CD4-positive, alpha-beta T cell (primary cell): Measurements from ENCODE around the gene BRI3BP. TPM values are rescaled to one million over a fixed set of nuclear protein-coding genes. Genes with fewer than 3 reads are reported as not detected.
"Not testable (repeated sequence)": the region's sequence is repeated elsewhere in the genome, so short reads cannot be mapped to it uniquely, and the experiment has no call there.

ENCODE experiments used
- ATAC-seq: fragments of 200-7000 bp; cut with Tn5 transposase; one replicate; pipeline ENCODE4 v1.10.0; 2022; ENCODE audit warnings: mild to moderate bottlenecking; ENCODE audit not compliant: poor library complexity
- CTCF ChIA-PET: fragments of 350-600 bp; sonication (Branson Sonifier 250); formaldehyde crosslinking; loops from one replicate; lab custom pipeline; 2021; ENCODE audit warnings: antibody characterized with exemption, inconsistent platforms; lab: Charles Lee
- POLR2A ChIA-PET: fragments of 350-600 bp; sonication (Branson Sonifier 250); formaldehyde crosslinking; loops from one replicate; lab custom pipeline; 2021; ENCODE audit warnings: antibody characterized with exemption, inconsistent platforms; lab: Charles Lee
- DNase-seq, 14 experiments: peaks; one replicate each; pipeline ENCODE4 v3.0.0-alpha.2; 2013 to 2020; ENCODE audit warnings: mixed read lengths in 2 of 14
- H3K27ac ChIP-seq, 2 donors: one replicate each; pipeline versions ENCODE4 v1.5.1 to v1.7.0; 2013; ENCODE audit warnings: low read length in 2 of 2, low read depth in 1 of 2, mild to moderate bottlenecking in 1 of 2
- H3K27me3 ChIP-seq, 2 experiments: 1 replicate in 1 of 2; 2 replicates in 1 of 2; pipeline versions ENCODE4 v1.6.1 to v1.7.0; 2013; ENCODE audit warnings: low read length in 2 of 2, control low read depth in 1 of 2, mild to moderate bottlenecking in 1 of 2, moderate library complexity in 1 of 2; ENCODE audit not compliant: insufficient read depth in 2 of 2, control insufficient read depth in 1 of 2
- H3K36me3 ChIP-seq: one replicate; pipeline ENCODE4 v1.6.1; 2013; ENCODE audit warnings: low read length, control low read depth; ENCODE audit not compliant: insufficient read depth
- H3K4me1 ChIP-seq: one replicate; pipeline ENCODE4 v1.6.1; 2013; ENCODE audit warnings: low read length, control low read depth; ENCODE audit not compliant: insufficient read depth
- H3K4me3 ChIP-seq: one replicate; pipeline ENCODE4 v1.5.1; 2013; ENCODE audit warnings: mild to moderate bottlenecking, low read length, moderate library complexity
- H3K9me3 ChIP-seq, 2 experiments: 1 replicate in 1 of 2; 2 replicates in 1 of 2; pipeline versions ENCODE4 v1.6.1 to v1.7.0; 2013; ENCODE audit warnings: low read length in 2 of 2, mild to moderate bottlenecking in 2 of 2, control low read depth in 1 of 2, moderate library complexity in 1 of 2; ENCODE audit not compliant: control insufficient read depth in 1 of 2, insufficient read depth in 1 of 2
- H3K27ac Mint-ChIP-seq: one replicate; pipeline ENCODE4 v1.8.0; 2020; ENCODE audit warnings: mixed read lengths
- H3K27me3 Mint-ChIP-seq: one replicate; pipeline ENCODE4 v1.8.0; 2021; ENCODE audit warnings: mixed read lengths
- H3K36me3 Mint-ChIP-seq: one replicate; pipeline ENCODE4 v1.8.0; 2021; ENCODE audit warnings: low read depth, mixed read lengths
- H3K4me1 Mint-ChIP-seq: one replicate; pipeline ENCODE4 v1.8.0; 2021; ENCODE audit warnings: low read depth, mixed read lengths
- H3K4me3 Mint-ChIP-seq: one replicate; pipeline ENCODE4 v1.8.0; 2020; ENCODE audit warnings: mild to moderate bottlenecking, mixed read lengths
- H3K9me3 Mint-ChIP-seq: one replicate; pipeline ENCODE4 v1.8.0; 2020; ENCODE audit warnings: mixed read lengths
- CTCF ChIP-seq: fragments of 200-600 bp; IDR thresholded peaks from one replicate; pipeline ENCODE4 v1.8.0; 2022; ENCODE audit warnings: antibody characterized with exemption, mild to moderate bottlenecking
- intact Hi-C, 2 experiments: fragments of 100-400 bp; cut with DNase I in 1 of 2; cut with micrococcal nuclease in 1 of 2; formaldehyde crosslinking; loops; one replicate each; pipeline versions ENCODE4 v1.15.1 to v1.9.0; 2023 to 2025; cut with DNase I, micrococcal nuclease
- total RNA-seq, 174 experiments: library from RNA in 2 of 174; stranded (reverse) in 2 of 174; gene quantifications; one replicate each; pipeline ENCODE4 v1.2.3 and lab custom pipeline; 2021 to 2026

BRI3BP gene
- total RNA-seq, 2 experiments from 2014 or later = 1.6 TPM

GRCh38 chr12:124976999-124977398 lies 16.4 kb upstream of the BRI3BP start:
- no peaks in the 10 kb centered on the region for H3K4me1 Mint-ChIP-seq
- no peaks in the 10 kb centered on the region for H3K9me3 ChIP-seq
- H3K9me3 Mint-ChIP-seq = no peaks in the 10 kb centered on the region
- H3K27ac ChIP-seq = no peak overlapping the region
- H3K36me3 ChIP-seq = peaks cover 80% of the 10 kb centered on the region
- H3K27me3 Mint-ChIP-seq = no peaks in the 10 kb centered on the region
- TF ChIP-seq CTCF = no peak
- DNase-seq = no peak
- no peak overlapping the region for H3K4me3 ChIP-seq
- no peak for ATAC-seq
- POLR2A ChIA-PET = no interaction called here
- H3K4me1 ChIP-seq = no peaks in the 10 kb centered on the region
- peaks cover 75% of the 10 kb centered on the region for H3K36me3 Mint-ChIP-seq
- no peaks in the 10 kb centered on the region for H3K27me3 ChIP-seq
- H3K4me3 Mint-ChIP-seq = no peak overlapping the region
- no peak overlapping the region for H3K27ac Mint-ChIP-seq
- intact Hi-C loops = no loop called here
- CTCF ChIA-PET = no interaction called here

GRCh38 chr12:124979568-124979967 lies 13.9 kb upstream of the BRI3BP start:
- no peak for TF ChIP-seq CTCF
- Histone ChIP-seq H3K27ac (no peak overlapping the region), H3K36me3 (peaks cover 80% of the 10 kb centered on the region), H3K4me3 (no peak overlapping the region), H3K9me3 (no peaks in the 10 kb centered on the region), H3K4me1 (no peaks in the 10 kb centered on the region), H3K27me3 (no peaks in the 10 kb centered on the region)
- intact Hi-C loops = no loop called here
- no peak overlapping the region for H3K27ac Mint-ChIP-seq
- DNase-seq = no peak
- no peaks in the 10 kb centered on the region for H3K4me1 Mint-ChIP-seq
- no peaks in the 10 kb centered on the region for H3K27me3 Mint-ChIP-seq
- ChIA-PET CTCF (no interaction called here), POLR2A (no interaction called here)
- peaks cover 81% of the 10 kb centered on the region for H3K36me3 Mint-ChIP-seq
- ATAC-seq = no peak
- no peaks in the 10 kb centered on the region for H3K9me3 Mint-ChIP-seq
- H3K4me3 Mint-ChIP-seq = no peak overlapping the region

- ChIA-PET POLR2A (no interaction called here), CTCF (no interaction called here)
- no peak for ATAC-seq
- TF ChIP-seq CTCF = no peak
- Histone ChIP-seq H3K9me3 (no peaks in the 10 kb centered on the region), H3K4me3 (no peak overlapping the region), H3K4me1 (no peaks in the 10 kb centered on the region), H3K27ac (no peak overlapping the region), H3K36me3 (peaks cover 81% of the 10 kb centered on the region), H3K27me3 (no peaks in the 10 kb centered on the region)
- Mint-ChIP-seq H3K27ac (no peak overlapping the region), H3K9me3 (no peaks in the 10 kb centered on the region), H3K4me1 (no peaks in the 10 kb centered on the region), H3K36me3 (peaks cover 79% of the 10 kb centered on the region), H3K27me3 (no peaks in the 10 kb centered on the region), H3K4me3 (no peak overlapping the region)
- intact Hi-C loops = loop anchor here in 1 of 2 experiments (10.0 kb wide), 1 partner anchor 1005 kb away; the partner anchor contains the start of genes CCDC92 and ZNF664
- no peak for DNase-seq
Measured at GRCh38 chr12:124980098-124980892, 13.2 kb upstream of the BRI3BP start.

- H3K27me3 Mint-ChIP-seq, DNase-seq, H3K27me3 ChIP-seq, H3K9me3 ChIP-seq, H3K4me3 Mint-ChIP-seq, H3K9me3 Mint-ChIP-seq, POLR2A ChIA-PET, H3K27ac Mint-ChIP-seq, CTCF ChIA-PET, H3K4me3 ChIP-seq, H3K27ac ChIP-seq, ATAC-seq: not testable (repeated sequence)
- H3K36me3 ChIP-seq = peaks cover 35% of the 10 kb centered on the region
- intact Hi-C loops = loop anchor here in 1 of 2 experiments (5.0 to 10.0 kb wide), 3 partner anchors 45 to 1012 kb away; partner anchors contain the start of genes CCDC92 and ZNF664
- peaks cover 19% of the 10 kb centered on the region for H3K4me1 Mint-ChIP-seq
- H3K36me3 Mint-ChIP-seq = peaks cover 49% of the 10 kb centered on the region
- peaks cover 24% of the 10 kb centered on the region for H3K4me1 ChIP-seq
Measured at GRCh38 chr12:124986876-124987275, 6.6 kb upstream of the BRI3BP start.
